Left ventricle myocardium inferior (tissue), 1 donor: ENCODE results near the gene KLRC4. TPM values are rescaled to one million over a fixed set of nuclear protein-coding genes. Genes with fewer than 3 reads are reported as not detected.

Experiments
- DNase-seq: peaks from one replicate; pipeline ENCODE4 v3.0.0-alpha.2; 2020
- H3K27ac ChIP-seq: fragments of 200-600 bp; replicated peaks from 2 replicates; pipeline ENCODE4 v1.8.0; 2021
- H3K27me3 ChIP-seq: fragments of 200-600 bp; 2 replicates; pipeline ENCODE4 v1.8.0; 2021; ENCODE audit warnings: low read depth
- H3K36me3 ChIP-seq: fragments of 200-600 bp; 2 replicates; pipeline ENCODE4 v1.8.0; 2021
- H3K4me1 ChIP-seq: fragments of 200-600 bp; 2 replicates; pipeline ENCODE4 v1.8.0; 2021
- H3K4me3 ChIP-seq: fragments of 200-600 bp; 2 replicates; pipeline ENCODE4 v1.8.0; 2021; ENCODE audit warnings: mild to moderate bottlenecking, moderate library complexity
- H3K9me3 ChIP-seq: fragments of 200-600 bp; replicated peaks from 2 replicates; pipeline ENCODE4 v1.8.0; 2021
- intact Hi-C: fragments of 100-400 bp; cut with micrococcal nuclease; formaldehyde crosslinking; loops from one replicate; pipeline ENCODE4 v1.11.0; 2022
- total RNA-seq: library from RNA; stranded (reverse); fragmentation: NEBNext Ultra II Directional; extraction: Animal tissue kit (Norgen Biotek cat#: 25700); gene quantifications from one replicate; pipeline ENCODE4 v1.2.1, GENCODE V29; 2021
- TF ChIP-seq, protein P1 (sequence below): fragments of 200-600 bp; IDR thresholded peaks from 2 replicates; pipeline ENCODE4 v1.8.0; 2021; ENCODE audit warnings: antibody characterized with exemption, mild to moderate bottlenecking, borderline replicate concordance
- donor health status: DM: no; HTN: yes; CAD: no; lungs with severe emphysema.

The KLRC4 gene
- total RNA-seq, 1 donor from 2014 or later = not detected

DNA sequence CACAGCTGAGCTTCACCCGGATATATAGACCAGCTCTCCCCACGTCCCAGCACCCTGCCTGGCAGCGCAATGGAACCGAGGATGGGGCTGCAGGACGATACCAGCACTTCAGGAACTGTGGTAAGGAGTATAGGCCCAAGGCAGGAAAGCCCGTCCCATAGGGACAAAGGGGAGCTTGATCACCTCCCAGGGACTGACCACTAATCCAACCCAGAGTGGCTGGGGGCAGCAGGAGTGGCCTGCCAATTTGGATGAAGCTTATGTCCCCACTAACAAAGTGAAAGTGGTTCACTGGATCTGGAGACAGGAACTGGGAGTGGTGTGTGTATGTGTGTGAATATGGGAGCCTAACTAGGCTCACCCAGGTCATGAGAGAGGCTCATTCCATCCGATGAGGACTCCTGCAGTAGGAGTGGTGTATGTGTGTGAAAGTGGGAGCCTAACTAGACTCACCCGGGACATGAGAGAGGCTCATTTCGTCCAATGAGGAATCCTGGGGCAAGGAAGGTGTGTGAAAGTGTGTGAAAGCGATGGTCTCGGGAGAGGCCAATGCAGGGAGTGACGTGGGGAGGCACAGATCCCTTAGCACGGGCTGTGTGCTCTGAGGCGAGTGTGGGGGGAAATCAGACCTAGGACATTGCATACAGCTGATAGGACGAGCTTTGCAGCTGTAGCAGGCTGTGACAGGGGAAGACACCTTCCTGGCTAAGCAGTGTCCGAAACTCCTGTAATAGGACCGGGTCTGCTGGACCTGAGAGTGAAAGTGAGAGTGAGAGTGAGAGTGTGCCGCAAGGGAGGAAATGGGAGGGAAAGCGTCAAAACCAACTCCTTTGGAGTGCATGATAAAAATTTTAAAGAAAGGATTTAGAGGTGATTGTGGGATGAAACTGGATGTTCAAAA, 45.4 kb downstream of the KLRC4 start:
- peak overlapping the region; percentile 96 for H3K27ac ChIP-seq
- TF ChIP-seq, protein P1, sequence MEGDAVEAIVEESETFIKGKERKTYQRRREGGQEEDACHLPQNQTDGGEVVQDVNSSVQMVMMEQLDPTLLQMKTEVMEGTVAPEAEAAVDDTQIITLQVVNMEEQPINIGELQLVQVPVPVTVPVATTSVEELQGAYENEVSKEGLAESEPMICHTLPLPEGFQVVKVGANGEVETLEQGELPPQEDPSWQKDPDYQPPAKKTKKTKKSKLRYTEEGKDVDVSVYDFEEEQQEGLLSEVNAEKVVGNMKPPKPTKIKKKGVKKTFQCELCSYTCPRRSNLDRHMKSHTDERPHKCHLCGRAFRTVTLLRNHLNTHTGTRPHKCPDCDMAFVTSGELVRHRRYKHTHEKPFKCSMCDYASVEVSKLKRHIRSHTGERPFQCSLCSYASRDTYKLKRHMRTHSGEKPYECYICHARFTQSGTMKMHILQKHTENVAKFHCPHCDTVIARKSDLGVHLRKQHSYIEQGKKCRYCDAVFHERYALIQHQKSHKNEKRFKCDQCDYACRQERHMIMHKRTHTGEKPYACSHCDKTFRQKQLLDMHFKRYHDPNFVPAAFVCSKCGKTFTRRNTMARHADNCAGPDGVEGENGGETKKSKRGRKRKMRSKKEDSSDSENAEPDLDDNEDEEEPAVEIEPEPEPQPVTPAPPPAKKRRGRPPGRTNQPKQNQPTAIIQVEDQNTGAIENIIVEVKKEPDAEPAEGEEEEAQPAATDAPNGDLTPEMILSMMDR = no peak
- peak overlapping the region; percentile 75 for H3K4me3 ChIP-seq
- DNase-seq = peak; percentile 26
- H3K9me3 ChIP-seq = no peaks in the 10 kb centered on the region
- no peaks in the 10 kb centered on the region for H3K36me3 ChIP-seq
- H3K4me1 ChIP-seq = peaks cover 45% of the 10 kb centered on the region
- intact Hi-C loops = no loop called here
- H3K27me3 ChIP-seq = no peaks in the 10 kb centered on the region

DNA sequence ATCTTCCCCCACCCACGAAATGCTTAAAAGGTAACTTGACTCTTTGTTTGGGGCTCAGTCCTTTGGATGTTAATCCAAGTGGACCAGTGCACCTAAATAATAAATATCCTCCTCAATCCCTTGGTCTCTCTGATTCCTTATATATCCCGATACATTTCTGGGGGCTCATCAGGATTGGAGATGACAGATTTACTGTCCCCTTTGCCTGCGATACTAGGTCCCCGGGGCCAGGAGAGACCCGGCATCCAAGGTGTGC, 46.0 kb downstream of the KLRC4 start:
- intact Hi-C loops = no loop called here
- TF ChIP-seq, protein P1 = no peak

GRCh38 chr12:10362828-10363657, 46.5 kb downstream of the KLRC4 start:
- Histone ChIP-seq H3K9me3 (no peaks in the 10 kb centered on the region), H3K36me3 (no peaks in the 10 kb centered on the region), H3K4me3 (peak overlapping the region; percentile 75), H3K27ac (peak overlapping the region; percentile 96), H3K27me3 (no peaks in the 10 kb centered on the region), H3K4me1 (peaks cover 45% of the 10 kb centered on the region)
- intact Hi-C loops = no loop called here
- TF ChIP-seq, protein P1 = no peak
- no peak for DNase-seq

More for the DNA sequence above, 46.0 kb downstream of the KLRC4 start:
- H3K4me1 ChIP-seq = peaks cover 45% of the 10 kb centered on the region
- no peak for DNase-seq
- peak overlapping the region; percentile 75 for H3K4me3 ChIP-seq
- H3K27me3 ChIP-seq = no peaks in the 10 kb centered on the region
- no peaks in the 10 kb centered on the region for H3K36me3 ChIP-seq
- no peaks in the 10 kb centered on the region for H3K9me3 ChIP-seq
- peak overlapping the region; percentile 96 for H3K27ac ChIP-seq

DNA sequence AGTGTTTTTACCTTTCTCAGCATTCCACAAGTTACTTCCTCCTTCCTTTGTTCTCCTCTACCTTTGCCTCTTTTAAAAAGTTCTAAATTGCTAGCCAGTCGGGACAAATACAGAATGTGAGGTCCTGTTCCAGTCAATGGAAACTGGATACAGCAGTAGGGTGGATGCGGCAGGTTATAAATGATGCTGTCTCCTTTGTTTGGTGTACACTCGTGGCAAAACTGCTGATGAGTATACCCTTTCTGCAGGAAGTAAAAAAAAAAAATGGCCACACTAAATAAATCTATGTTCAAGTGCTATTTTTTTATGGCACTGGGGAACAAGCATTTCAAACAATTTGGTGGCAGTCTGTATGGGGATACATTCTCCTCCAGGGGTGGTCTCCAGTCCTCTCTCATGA, 47.2 kb downstream of the KLRC4 start:
- Histone ChIP-seq H3K4me1 (peaks cover 45% of the 10 kb centered on the region), H3K36me3 (no peaks in the 10 kb centered on the region), H3K9me3 (no peaks in the 10 kb centered on the region), H3K27me3 (no peaks in the 10 kb centered on the region), H3K4me3 (no peak overlapping the region), H3K27ac (no peak overlapping the region)
- intact Hi-C loops = no loop called here
- TF ChIP-seq, protein P1 = no peak
- no peak for DNase-seq

DNA sequence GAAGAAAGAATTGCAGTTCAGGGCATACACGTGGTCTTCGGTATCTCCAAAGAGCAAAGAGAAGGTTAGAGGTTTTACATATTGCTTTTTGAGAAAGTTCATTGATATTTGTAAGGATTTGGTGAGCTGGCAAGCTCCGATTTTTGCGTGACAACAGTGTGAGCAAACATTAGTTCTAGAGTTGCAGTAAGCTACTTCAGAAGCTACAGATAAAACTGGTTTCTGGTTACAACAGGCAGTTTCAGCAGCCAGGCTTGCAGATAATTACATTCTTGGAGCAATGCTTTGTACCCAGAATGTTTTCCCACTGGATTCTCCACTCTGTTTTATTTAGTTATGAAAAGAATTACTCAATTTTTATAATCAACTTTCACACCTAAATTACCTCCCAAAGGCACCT, 47.9 kb downstream of the KLRC4 start:
- Histone ChIP-seq H3K27ac (no peak overlapping the region), H3K4me3 (no peak overlapping the region), H3K36me3 (no peaks in the 10 kb centered on the region), H3K9me3 (no peaks in the 10 kb centered on the region), H3K4me1 (peaks cover 42% of the 10 kb centered on the region), H3K27me3 (no peaks in the 10 kb centered on the region)
- no peak for DNase-seq
- intact Hi-C loops = no loop called here
- TF ChIP-seq, protein P1 = no peak
